GM23338 (cell line): ENCODE results near the gene SEPHS1. TPM values are rescaled to one million over a fixed set of nuclear protein-coding genes. Genes with fewer than 3 reads are reported as not detected.
A peak's percentile ranks its signal among the peaks of the same experiment; 100 is the strongest.

ENCODE experiments used
- ATAC-seq: fragments of 200-7000 bp; cut with Tn5 transposase; 3 replicates; pipeline ENCODE4 v1.9.1; 2020
- DNase-seq: peaks from one replicate; pipeline ENCODE4 v3.0.0-alpha.2; 2015; ENCODE audit warnings: low spot score
- H2AFZ ChIP-seq: fragments of 200-600 bp; sonication (generic); 2 replicates; pipeline ENCODE4 v1.8.0; 2016; ENCODE audit warnings: antibody characterized with exemption, mild to moderate bottlenecking, moderate library complexity
- H3F3A ChIP-seq: fragments of 200-600 bp; sonication (generic); replicated peaks from 2 replicates; pipeline ENCODE4 v1.8.0; 2017; ENCODE audit warnings: antibody characterized with exemption, mixed run types, low read depth
- H3K27ac ChIP-seq: fragments of 200-600 bp; sonication (generic); 2 replicates; pipeline ENCODE4 v1.6.1; 2016; ENCODE audit warnings: low read depth
- H3K27me3 ChIP-seq: fragments of 200-600 bp; sonication (generic); 2 replicates; pipeline ENCODE4 v1.8.0; 2016; ENCODE audit warnings: mild to moderate bottlenecking, mixed run types, moderate library complexity; ENCODE audit not compliant: insufficient read depth
- H3K36me3 ChIP-seq: fragments of 200-600 bp; sonication (generic); 2 replicates; pipeline ENCODE4 v1.8.0; 2016; ENCODE audit warnings: mild to moderate bottlenecking; ENCODE audit not compliant: insufficient read depth
- H3K4me1 ChIP-seq: fragments of 200-600 bp; sonication (generic); 2 replicates; pipeline ENCODE4 v1.8.0; 2016; ENCODE audit warnings: mild to moderate bottlenecking, moderate library complexity; ENCODE audit not compliant: insufficient read depth
- H3K4me2 ChIP-seq: fragments of 200-600 bp; sonication (generic); 2 replicates; pipeline ENCODE4 v1.7.1; 2017; ENCODE audit warnings: mixed run types
- H3K4me3 ChIP-seq: fragments of 200-600 bp; sonication (generic); 2 replicates; pipeline ENCODE4 v1.6.1; 2016; ENCODE audit warnings: mixed run types
- H3K79me2 ChIP-seq: fragments of 200-600 bp; sonication (generic); replicated peaks from 2 replicates; pipeline ENCODE4 v1.8.0; 2017; ENCODE audit warnings: mild to moderate bottlenecking; ENCODE audit not compliant: insufficient read depth
- H3K9me2 ChIP-seq: fragments of 200-600 bp; sonication (generic); 2 replicates; pipeline ENCODE4 v1.8.0; 2017; ENCODE audit not compliant: insufficient read depth
- H4K20me1 ChIP-seq: fragments of 200-600 bp; sonication (generic); replicated peaks from 2 replicates; pipeline ENCODE4 v1.8.0; 2017; ENCODE audit warnings: mild to moderate bottlenecking; ENCODE audit not compliant: insufficient read depth
- H3K27ac Mint-ChIP-seq: 2 replicates; pipeline ENCODE4 v1.8.0; 2020; ENCODE audit warnings: inconsistent platforms, mild to moderate bottlenecking, moderate library complexity, mixed read lengths
- H3K27me3 Mint-ChIP-seq: 3 replicates; pipeline ENCODE4 v1.8.0; 2022; ENCODE audit warnings: low read depth, mild to moderate bottlenecking, moderate library complexity, mixed read lengths, inconsistent platforms; ENCODE audit not compliant: insufficient read depth, poor library complexity
- H3K36me3 Mint-ChIP-seq: 3 replicates; pipeline ENCODE4 v1.8.0; 2021; ENCODE audit warnings: low read depth, mild to moderate bottlenecking, inconsistent platforms, moderate library complexity, mixed read lengths
- H3K4me1 Mint-ChIP-seq: 3 replicates; pipeline ENCODE4 v1.8.0; 2020; ENCODE audit warnings: mild to moderate bottlenecking, inconsistent platforms, mixed read lengths
- H3K4me3 Mint-ChIP-seq: 3 replicates; pipeline ENCODE4 v1.8.0; 2021; ENCODE audit warnings: moderate library complexity, mild to moderate bottlenecking, inconsistent platforms, mixed read lengths
- H3K9me3 Mint-ChIP-seq: 3 replicates; pipeline ENCODE4 v1.8.0; 2020; ENCODE audit warnings: moderate library complexity, mild to moderate bottlenecking, inconsistent platforms, mixed read lengths
- CREB1 ChIP-seq: fragments of 250-450 bp; sonication (Bioruptor Pico); IDR thresholded peaks from 2 replicates; pipeline ENCODE4 v1.5.0; 2020; ENCODE audit warnings: low read depth, mild to moderate bottlenecking, moderate library complexity
- EZH2 ChIP-seq: fragments of 200-600 bp; sonication (generic); IDR thresholded peaks from one replicate; pipeline ENCODE4 v1.8.0; 2017; ENCODE audit warnings: antibody characterized with exemption, mild to moderate bottlenecking, low read depth; ENCODE audit not compliant: unreplicated experiment
- EZH2phosphoT487 ChIP-seq: fragments of 200-600 bp; sonication (generic); IDR thresholded peaks from one replicate; pipeline ENCODE4 v1.8.1; 2018; ENCODE audit warnings: antibody characterized with exemption; ENCODE audit not compliant: unreplicated experiment
- JUNB ChIP-seq: IDR thresholded peaks from one replicate; pipeline ENCODE4 v1.6.1; 2016; ENCODE audit warnings: antibody characterized with exemption; ENCODE audit not compliant: unreplicated experiment
- NANOG ChIP-seq: IDR thresholded peaks from 2 replicates; pipeline ENCODE4 v1.6.1; 2016; ENCODE audit warnings: antibody characterized with exemption, borderline replicate concordance
- POLR2AphosphoS5 ChIP-seq: IDR thresholded peaks from 2 replicates; pipeline ENCODE4 v1.6.1; 2016; ENCODE audit warnings: antibody characterized with exemption, low read depth
- STAT1 ChIP-seq: IDR thresholded peaks from one replicate; pipeline ENCODE4 v1.6.1; 2016; ENCODE audit warnings: antibody characterized with exemption; ENCODE audit not compliant: unreplicated experiment
- ZNF114 ChIP-seq: fragments of 250-450 bp; sonication (Bioruptor Pico); IDR thresholded peaks from 2 replicates; pipeline ENCODE4 v1.5.0; 2020; ENCODE audit warnings: mild to moderate bottlenecking, moderate library complexity
- ZNF331 ChIP-seq: fragments of 250-450 bp; sonication (Bioruptor Pico); IDR thresholded peaks from 2 replicates; pipeline ENCODE4 v1.5.0; 2020; ENCODE audit warnings: low read depth, mild to moderate bottlenecking, moderate library complexity
- polyA plus RNA-seq: library from polyadenylated mRNA; unstranded; fragments of >200 nt; fragmentation: Nextera tagmentation; extraction: Ambion mirVana; gene quantifications from 2 replicates; pipeline ENCODE4 v1.2.1, GENCODE V29; 2016
- total RNA-seq: library from RNA; depleted of rRNA; stranded (reverse); fragments of >200 nt; shearing (Covaris generic); gene quantifications from 2 replicates; pipeline ENCODE4 v1.2.3, GENCODE V29; 2014
- TF ChIP-seq, protein P1 (sequence below), 2 experiments: fragments of 200-600 bp in 1 of 2; sonication (generic) in 1 of 2; conservative IDR thresholded peaks; 2 replicates each; pipeline versions ENCODE4 v1.5.1 to v1.6.1; 2016 to 2017; ENCODE audit warnings: antibody characterized with exemption in 2 of 2, low read depth in 2 of 2, mild to moderate bottlenecking in 2 of 2, moderate library complexity in 1 of 2
- TF ChIP-seq, protein P2 (sequence below): IDR thresholded peaks from one replicate; pipeline ENCODE4 v1.6.1; 2018; ENCODE audit warnings: antibody characterized with exemption; ENCODE audit not compliant: unreplicated experiment
- TF ChIP-seq, protein P3 (sequence below): fragments of 250-450 bp; sonication (Bioruptor Pico); IDR thresholded peaks from 2 replicates; pipeline ENCODE4 v1.5.0; 2020; ENCODE audit warnings: mild to moderate bottlenecking, moderate library complexity
- TF ChIP-seq, protein P4 (sequence below): IDR thresholded peaks from 2 replicates; pipeline ENCODE4 v1.6.1; 2016; ENCODE audit warnings: antibody characterized with exemption

Gene SEPHS1
- total and polyA plus RNA-seq, 2 experiments from 2014 or later, result 260 to 609 TPM

DNA sequence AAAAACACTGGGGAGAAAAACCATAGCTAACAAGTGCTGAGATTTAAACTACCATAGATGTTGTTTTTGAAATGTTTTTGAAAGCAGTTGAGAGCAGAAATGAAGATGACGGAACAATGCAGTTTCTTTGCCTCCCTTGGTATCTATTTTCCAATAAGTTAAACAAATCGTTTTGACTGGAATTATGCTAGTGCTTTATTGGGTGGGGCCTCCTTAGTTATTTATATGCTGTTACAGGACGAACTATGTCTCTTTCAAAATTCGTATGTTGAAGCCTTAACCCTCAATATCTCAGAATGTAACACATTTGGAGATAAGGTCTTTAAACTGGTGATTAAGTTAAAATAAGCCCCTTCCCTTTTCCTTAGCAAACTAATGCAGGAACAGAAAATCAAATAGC, 45.5 kb upstream of the SEPHS1 start:
- no peak for TF ChIP-seq CREB1 (CRISPR knock-in tag)
- no peak for TF ChIP-seq STAT1
- TF ChIP-seq, protein P1, sequence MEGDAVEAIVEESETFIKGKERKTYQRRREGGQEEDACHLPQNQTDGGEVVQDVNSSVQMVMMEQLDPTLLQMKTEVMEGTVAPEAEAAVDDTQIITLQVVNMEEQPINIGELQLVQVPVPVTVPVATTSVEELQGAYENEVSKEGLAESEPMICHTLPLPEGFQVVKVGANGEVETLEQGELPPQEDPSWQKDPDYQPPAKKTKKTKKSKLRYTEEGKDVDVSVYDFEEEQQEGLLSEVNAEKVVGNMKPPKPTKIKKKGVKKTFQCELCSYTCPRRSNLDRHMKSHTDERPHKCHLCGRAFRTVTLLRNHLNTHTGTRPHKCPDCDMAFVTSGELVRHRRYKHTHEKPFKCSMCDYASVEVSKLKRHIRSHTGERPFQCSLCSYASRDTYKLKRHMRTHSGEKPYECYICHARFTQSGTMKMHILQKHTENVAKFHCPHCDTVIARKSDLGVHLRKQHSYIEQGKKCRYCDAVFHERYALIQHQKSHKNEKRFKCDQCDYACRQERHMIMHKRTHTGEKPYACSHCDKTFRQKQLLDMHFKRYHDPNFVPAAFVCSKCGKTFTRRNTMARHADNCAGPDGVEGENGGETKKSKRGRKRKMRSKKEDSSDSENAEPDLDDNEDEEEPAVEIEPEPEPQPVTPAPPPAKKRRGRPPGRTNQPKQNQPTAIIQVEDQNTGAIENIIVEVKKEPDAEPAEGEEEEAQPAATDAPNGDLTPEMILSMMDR (conservative IDR thresholded peaks at IDR 0.05; ENCODE audit: low read depth in 2 of 2), result no peak
- TF ChIP-seq POLR2AphosphoS5, result no peak
- TF ChIP-seq, protein P2, sequence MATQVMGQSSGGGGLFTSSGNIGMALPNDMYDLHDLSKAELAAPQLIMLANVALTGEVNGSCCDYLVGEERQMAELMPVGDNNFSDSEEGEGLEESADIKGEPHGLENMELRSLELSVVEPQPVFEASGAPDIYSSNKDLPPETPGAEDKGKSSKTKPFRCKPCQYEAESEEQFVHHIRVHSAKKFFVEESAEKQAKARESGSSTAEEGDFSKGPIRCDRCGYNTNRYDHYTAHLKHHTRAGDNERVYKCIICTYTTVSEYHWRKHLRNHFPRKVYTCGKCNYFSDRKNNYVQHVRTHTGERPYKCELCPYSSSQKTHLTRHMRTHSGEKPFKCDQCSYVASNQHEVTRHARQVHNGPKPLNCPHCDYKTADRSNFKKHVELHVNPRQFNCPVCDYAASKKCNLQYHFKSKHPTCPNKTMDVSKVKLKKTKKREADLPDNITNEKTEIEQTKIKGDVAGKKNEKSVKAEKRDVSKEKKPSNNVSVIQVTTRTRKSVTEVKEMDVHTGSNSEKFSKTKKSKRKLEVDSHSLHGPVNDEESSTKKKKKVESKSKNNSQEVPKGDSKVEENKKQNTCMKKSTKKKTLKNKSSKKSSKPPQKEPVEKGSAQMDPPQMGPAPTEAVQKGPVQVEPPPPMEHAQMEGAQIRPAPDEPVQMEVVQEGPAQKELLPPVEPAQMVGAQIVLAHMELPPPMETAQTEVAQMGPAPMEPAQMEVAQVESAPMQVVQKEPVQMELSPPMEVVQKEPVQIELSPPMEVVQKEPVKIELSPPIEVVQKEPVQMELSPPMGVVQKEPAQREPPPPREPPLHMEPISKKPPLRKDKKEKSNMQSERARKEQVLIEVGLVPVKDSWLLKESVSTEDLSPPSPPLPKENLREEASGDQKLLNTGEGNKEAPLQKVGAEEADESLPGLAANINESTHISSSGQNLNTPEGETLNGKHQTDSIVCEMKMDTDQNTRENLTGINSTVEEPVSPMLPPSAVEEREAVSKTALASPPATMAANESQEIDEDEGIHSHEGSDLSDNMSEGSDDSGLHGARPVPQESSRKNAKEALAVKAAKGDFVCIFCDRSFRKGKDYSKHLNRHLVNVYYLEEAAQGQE, result no peak
- TF ChIP-seq, protein P3, sequence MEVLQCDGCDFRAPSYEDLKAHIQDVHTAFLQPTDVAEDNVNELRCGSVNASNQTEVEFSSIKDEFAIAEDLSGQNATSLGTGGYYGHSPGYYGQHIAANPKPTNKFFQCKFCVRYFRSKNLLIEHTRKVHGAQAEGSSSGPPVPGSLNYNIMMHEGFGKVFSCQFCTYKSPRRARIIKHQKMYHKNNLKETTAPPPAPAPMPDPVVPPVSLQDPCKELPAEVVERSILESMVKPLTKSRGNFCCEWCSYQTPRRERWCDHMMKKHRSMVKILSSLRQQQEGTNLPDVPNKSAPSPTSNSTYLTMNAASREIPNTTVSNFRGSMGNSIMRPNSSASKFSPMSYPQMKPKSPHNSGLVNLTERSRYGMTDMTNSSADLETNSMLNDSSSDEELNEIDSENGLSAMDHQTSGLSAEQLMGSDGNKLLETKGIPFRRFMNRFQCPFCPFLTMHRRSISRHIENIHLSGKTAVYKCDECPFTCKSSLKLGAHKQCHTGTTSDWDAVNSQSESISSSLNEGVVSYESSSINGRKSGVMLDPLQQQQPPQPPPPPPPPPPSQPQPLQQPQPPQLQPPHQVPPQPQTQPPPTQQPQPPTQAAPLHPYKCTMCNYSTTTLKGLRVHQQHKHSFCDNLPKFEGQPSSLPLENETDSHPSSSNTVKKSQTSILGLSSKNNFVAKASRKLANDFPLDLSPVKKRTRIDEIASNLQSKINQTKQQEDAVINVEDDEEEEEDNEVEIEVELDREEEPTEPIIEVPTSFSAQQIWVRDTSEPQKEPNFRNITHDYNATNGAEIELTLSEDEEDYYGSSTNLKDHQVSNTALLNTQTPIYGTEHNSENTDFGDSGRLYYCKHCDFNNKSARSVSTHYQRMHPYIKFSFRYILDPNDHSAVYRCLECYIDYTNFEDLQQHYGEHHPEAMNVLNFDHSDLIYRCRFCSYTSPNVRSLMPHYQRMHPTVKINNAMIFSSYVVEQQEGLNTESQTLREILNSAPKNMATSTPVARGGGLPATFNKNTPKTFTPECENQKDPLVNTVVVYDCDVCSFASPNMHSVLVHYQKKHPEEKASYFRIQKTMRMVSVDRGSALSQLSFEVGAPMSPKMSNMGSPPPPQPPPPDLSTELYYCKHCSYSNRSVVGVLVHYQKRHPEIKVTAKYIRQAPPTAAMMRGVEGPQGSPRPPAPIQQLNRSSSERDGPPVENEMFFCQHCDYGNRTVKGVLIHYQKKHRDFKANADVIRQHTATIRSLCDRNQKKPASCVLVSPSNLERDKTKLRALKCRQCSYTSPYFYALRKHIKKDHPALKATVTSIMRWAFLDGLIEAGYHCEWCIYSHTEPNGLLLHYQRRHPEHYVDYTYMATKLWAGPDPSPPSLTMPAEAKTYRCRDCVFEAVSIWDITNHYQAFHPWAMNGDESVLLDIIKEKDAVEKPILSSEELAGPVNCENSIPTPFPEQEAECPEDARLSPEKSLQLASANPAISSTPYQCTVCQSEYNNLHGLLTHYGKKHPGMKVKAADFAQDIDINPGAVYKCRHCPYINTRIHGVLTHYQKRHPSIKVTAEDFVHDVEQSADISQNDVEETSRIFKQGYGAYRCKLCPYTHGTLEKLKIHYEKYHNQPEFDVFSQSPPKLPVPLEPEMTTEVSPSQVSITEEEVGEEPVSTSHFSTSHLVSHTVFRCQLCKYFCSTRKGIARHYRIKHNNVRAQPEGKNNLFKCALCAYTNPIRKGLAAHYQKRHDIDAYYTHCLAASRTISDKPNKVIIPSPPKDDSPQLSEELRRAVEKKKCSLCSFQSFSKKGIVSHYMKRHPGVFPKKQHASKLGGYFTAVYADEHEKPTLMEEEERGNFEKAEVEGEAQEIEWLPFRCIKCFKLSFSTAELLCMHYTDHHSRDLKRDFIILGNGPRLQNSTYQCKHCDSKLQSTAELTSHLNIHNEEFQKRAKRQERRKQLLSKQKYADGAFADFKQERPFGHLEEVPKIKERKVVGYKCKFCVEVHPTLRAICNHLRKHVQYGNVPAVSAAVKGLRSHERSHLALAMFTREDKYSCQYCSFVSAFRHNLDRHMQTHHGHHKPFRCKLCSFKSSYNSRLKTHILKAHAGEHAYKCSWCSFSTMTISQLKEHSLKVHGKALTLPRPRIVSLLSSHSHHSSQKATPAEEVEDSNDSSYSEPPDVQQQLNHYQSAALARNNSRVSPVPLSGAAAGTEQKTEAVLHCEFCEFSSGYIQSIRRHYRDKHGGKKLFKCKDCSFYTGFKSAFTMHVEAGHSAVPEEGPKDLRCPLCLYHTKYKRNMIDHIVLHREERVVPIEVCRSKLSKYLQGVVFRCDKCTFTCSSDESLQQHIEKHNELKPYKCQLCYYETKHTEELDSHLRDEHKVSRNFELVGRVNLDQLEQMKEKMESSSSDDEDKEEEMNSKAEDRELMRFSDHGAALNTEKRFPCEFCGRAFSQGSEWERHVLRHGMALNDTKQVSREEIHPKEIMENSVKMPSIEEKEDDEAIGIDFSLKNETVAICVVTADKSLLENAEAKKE (CRISPR knock-in tag), result no peak
- no peak for TF ChIP-seq EZH2phosphoT487
- no peak for TF ChIP-seq ZNF331 (CRISPR knock-in tag)
- no peak for TF ChIP-seq ZNF114
- no peak for TF ChIP-seq EZH2
- TF ChIP-seq NANOG, result no peak
- no peak for TF ChIP-seq JUNB
- TF ChIP-seq, protein P4, sequence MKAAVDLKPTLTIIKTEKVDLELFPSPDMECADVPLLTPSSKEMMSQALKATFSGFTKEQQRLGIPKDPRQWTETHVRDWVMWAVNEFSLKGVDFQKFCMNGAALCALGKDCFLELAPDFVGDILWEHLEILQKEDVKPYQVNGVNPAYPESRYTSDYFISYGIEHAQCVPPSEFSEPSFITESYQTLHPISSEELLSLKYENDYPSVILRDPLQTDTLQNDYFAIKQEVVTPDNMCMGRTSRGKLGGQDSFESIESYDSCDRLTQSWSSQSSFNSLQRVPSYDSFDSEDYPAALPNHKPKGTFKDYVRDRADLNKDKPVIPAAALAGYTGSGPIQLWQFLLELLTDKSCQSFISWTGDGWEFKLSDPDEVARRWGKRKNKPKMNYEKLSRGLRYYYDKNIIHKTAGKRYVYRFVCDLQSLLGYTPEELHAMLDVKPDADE, result no peak
- Histone ChIP-seq H3K36me3 (no peaks in the 10 kb centered on the region), H3F3A (0 out of 2 replicates have a peak, but pooled peaks cover 4% of the 10 kb centered on the region), H3K4me2 (peak overlapping the region; percentile 2; the same call in 1 of the 2 replicates), H4K20me1 (no peaks in the 10 kb centered on the region), H3K27me3 (no peaks in the 10 kb centered on the region), H3K9me2 (no peaks in the 10 kb centered on the region), H3K4me3 (no peak overlapping the region), H2AFZ (peak overlapping the region; percentile 95; the same call in 1 of the 2 replicates), H3K27ac (no peak overlapping the region), H3K79me2 (no peaks in the 10 kb centered on the region), H3K4me1 (peaks cover 29% of the 10 kb centered on the region)
- Mint-ChIP-seq H3K9me3 (peaks cover 18% of the 10 kb centered on the region), H3K27ac (no peak overlapping the region), H3K36me3 (peaks cover 12% of the 10 kb centered on the region; the same call in 2 of the 3 replicates), H3K4me1 (peaks cover 32% of the 10 kb centered on the region), H3K27me3 (peaks cover 12% of the 10 kb centered on the region), H3K4me3 (no peak overlapping the region)
- DNase-seq, result no peak
- no peak for ATAC-seq
